Measurements from ENCODE around the gene CACNA1C.

DNA sequence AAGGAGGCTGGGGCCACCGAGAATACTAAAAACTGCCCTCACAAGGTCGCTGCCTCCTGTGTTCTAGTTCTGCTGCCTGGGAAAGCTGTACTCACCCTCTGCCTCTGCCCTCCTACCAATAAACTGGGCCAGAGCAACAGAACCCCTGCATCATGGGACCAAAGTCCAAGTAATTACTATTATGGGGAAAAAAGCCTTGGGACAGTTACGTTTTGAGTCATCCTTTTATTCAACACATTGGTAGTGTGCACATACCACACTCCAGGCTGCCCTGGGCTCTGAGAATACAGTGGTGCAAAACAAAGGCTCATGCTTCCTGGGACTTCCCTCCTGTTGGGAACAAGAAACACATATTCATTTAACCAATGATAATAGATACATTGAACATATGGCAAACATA lies 49.0 kb downstream of the CACNA1C start:
- TF ChIP-seq POLR2A (IDR thresholded peaks at IDR 0.05) (no peak), POLR2AphosphoS5 (IDR thresholded peaks at IDR 0.05) (no peak)
- TF ChIP-seq, protein P1, sequence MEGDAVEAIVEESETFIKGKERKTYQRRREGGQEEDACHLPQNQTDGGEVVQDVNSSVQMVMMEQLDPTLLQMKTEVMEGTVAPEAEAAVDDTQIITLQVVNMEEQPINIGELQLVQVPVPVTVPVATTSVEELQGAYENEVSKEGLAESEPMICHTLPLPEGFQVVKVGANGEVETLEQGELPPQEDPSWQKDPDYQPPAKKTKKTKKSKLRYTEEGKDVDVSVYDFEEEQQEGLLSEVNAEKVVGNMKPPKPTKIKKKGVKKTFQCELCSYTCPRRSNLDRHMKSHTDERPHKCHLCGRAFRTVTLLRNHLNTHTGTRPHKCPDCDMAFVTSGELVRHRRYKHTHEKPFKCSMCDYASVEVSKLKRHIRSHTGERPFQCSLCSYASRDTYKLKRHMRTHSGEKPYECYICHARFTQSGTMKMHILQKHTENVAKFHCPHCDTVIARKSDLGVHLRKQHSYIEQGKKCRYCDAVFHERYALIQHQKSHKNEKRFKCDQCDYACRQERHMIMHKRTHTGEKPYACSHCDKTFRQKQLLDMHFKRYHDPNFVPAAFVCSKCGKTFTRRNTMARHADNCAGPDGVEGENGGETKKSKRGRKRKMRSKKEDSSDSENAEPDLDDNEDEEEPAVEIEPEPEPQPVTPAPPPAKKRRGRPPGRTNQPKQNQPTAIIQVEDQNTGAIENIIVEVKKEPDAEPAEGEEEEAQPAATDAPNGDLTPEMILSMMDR (IDR thresholded peaks at IDR 0.05): no peak

Measured in suprapubic skin (tissue), 4 donors.